NCI-H187 treated with DMSO at 0.1 percent for 48 hours (cell line): ENCODE measurements around the gene ETV3.
"Not testable (repeated sequence)": the region's sequence is repeated elsewhere in the genome, so short reads cannot be mapped to it uniquely, and the experiment has no call there.

Experiments used
- DNase-seq: peaks from one replicate; lab custom pipeline; 2025; lab: John Stamatoyannopoulos, UW

The ETV3 gene

GRCh38 chr1:157111396-157112165 is 26.6 kb downstream of the ETV3 start:
- no peak for DNase-seq

- DNase-seq, result no peak
Measured at GRCh38 chr1:157110686-157111085, 27.5 kb downstream of the ETV3 start.

GRCh38 chr1:157110003-157110402 is 28.2 kb downstream of the ETV3 start:
- DNase-seq, result no peak

GRCh38 chr1:157108448-157108847 is 29.7 kb downstream of the ETV3 start:
- no peak for DNase-seq

GRCh38 chr1:157107702-157108101 is 30.5 kb downstream of the ETV3 start:
- no peak for DNase-seq

- no peak for DNase-seq
Measured at GRCh38 chr1:157106813-157107189, 31.4 kb downstream of the ETV3 start.

GRCh38 chr1:157105988-157106812 is 32.0 kb downstream of the ETV3 start:
- DNase-seq, result no peak

- no peak for DNase-seq
Measured at GRCh38 chr1:157105298-157105987, 32.8 kb downstream of the ETV3 start.

- no peak for DNase-seq
Measured at GRCh38 chr1:157104598-157105293, 33.4 kb downstream of the ETV3 start.

- no peak for DNase-seq
Measured at GRCh38 chr1:157103268-157103667, 34.9 kb downstream of the ETV3 start.

- no peak for DNase-seq
Measured at GRCh38 chr1:157101149-157101548, 37.0 kb downstream of the ETV3 start.

- DNase-seq, result no peak
Measured at GRCh38 chr1:157099633-157100009, 38.6 kb downstream of the ETV3 start, which contains the start of gene ETV3L. Gene ETV3L, minus strand, starts transcription at chr1:157099808. Its CDS starts 285 bp downstream, at chr1:157099523.

- not testable (repeated sequence) for DNase-seq
Measured at GRCh38 chr1:157098987-157099632, 39.1 kb downstream of the ETV3 start.

GRCh38 chr1:157098519-157098918 is 39.7 kb downstream of the ETV3 start:
- no peak for DNase-seq

- no peak for DNase-seq
Measured at GRCh38 chr1:157097692-157098091, 40.5 kb downstream of the ETV3 start.

GRCh38 chr1:157096881-157097280 is 41.3 kb downstream of the ETV3 start:
- DNase-seq, result no peak

GRCh38 chr1:157095551-157095950 is 42.6 kb downstream of the ETV3 start:
- no peak for DNase-seq

GRCh38 chr1:157095091-157095490 is 43.1 kb downstream of the ETV3 start:
- no peak for DNase-seq

- no peak for DNase-seq
Measured at GRCh38 chr1:157092831-157093230, 45.4 kb downstream of the ETV3 start.

GRCh38 chr1:157091668-157092273 is 46.4 kb downstream of the ETV3 start:
- no peak for DNase-seq

GRCh38 chr1:157091186-157091585 is 47.0 kb downstream of the ETV3 start:
- no peak for DNase-seq
